22Rv1 (cell line): ENCODE data around the gene SGSM2.

ENCODE experiments used
- ZFX ChIP-seq: fragments of 450-650 bp; IDR thresholded peaks from 2 replicates; pipeline ENCODE4 v1.6.1; 2017; ENCODE audit warnings: antibody characterized with exemption, borderline replicate concordance
- TF ChIP-seq, protein P1 (sequence below): fragments of 450-650 bp; IDR thresholded peaks from 2 replicates; pipeline ENCODE4 v1.5.1; 2017; ENCODE audit warnings: mild to moderate bottlenecking

DNA sequence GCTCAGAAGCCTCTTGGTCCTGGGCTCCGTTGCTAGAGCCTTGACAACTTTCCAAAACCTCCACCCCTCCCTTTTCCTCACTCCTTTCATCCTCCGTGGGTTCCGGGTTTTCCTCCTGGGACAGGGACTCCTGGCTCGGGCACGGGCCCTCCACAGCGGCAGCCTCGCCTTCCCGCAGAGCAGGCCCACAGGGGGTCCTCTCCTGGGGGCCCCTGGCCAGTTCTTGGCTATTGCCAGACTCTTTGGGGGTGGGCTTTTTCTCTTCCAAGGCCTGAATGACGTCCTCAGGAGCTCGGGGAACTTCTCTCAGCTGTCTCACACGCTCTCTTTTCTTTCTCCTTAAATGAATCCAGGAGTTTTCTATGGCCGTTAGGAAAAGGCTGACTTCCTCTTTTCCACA lies 82.9 kb downstream of the SGSM2 start:
- TF ChIP-seq, protein P1, sequence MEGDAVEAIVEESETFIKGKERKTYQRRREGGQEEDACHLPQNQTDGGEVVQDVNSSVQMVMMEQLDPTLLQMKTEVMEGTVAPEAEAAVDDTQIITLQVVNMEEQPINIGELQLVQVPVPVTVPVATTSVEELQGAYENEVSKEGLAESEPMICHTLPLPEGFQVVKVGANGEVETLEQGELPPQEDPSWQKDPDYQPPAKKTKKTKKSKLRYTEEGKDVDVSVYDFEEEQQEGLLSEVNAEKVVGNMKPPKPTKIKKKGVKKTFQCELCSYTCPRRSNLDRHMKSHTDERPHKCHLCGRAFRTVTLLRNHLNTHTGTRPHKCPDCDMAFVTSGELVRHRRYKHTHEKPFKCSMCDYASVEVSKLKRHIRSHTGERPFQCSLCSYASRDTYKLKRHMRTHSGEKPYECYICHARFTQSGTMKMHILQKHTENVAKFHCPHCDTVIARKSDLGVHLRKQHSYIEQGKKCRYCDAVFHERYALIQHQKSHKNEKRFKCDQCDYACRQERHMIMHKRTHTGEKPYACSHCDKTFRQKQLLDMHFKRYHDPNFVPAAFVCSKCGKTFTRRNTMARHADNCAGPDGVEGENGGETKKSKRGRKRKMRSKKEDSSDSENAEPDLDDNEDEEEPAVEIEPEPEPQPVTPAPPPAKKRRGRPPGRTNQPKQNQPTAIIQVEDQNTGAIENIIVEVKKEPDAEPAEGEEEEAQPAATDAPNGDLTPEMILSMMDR, result no peak
- no peak for TF ChIP-seq ZFX
